H9 (cell line): ENCODE measurements around the gene VAV1. TPM values are rescaled to one million over a fixed set of nuclear protein-coding genes. Genes with fewer than 3 reads are reported as not detected.

ENCODE experiments used
- DNase-seq: peaks from one replicate; pipeline ENCODE4 v3.0.0-alpha.2; 2017
- H2AFZ ChIP-seq: one replicate; pipeline ENCODE4 v1.6.1; 2013; ENCODE audit warnings: mild to moderate bottlenecking, low read length, control low read depth, moderate library complexity
- H2AK5ac ChIP-seq: 2 replicates; pipeline ENCODE4 v1.6.1; 2013; ENCODE audit warnings: low read length, control low read depth, mixed read lengths; ENCODE audit not compliant: insufficient read length
- H2BK120ac ChIP-seq: one replicate; pipeline ENCODE4 v1.6.1; 2013; ENCODE audit warnings: low read depth, mild to moderate bottlenecking, low read length, control low read depth, inconsistent platforms; ENCODE audit not compliant: poor library complexity, severe bottlenecking
- H2BK12ac ChIP-seq: 2 replicates; pipeline ENCODE4 v1.6.1; 2013; ENCODE audit warnings: low read length, control low read depth, mixed read lengths, low read depth; ENCODE audit not compliant: insufficient read length
- H2BK15ac ChIP-seq: 2 replicates; pipeline ENCODE4 v1.6.1; 2013; ENCODE audit warnings: low read depth, low read length, control low read depth
- H2BK20ac ChIP-seq: one replicate; pipeline ENCODE4 v1.6.1; 2013; ENCODE audit warnings: low read depth, mild to moderate bottlenecking, low read length, control low read depth, inconsistent platforms; ENCODE audit not compliant: poor library complexity, severe bottlenecking
- H2BK5ac ChIP-seq: 2 replicates; pipeline ENCODE4 v1.6.1; 2013; ENCODE audit warnings: low read length, control low read depth, mixed read lengths; ENCODE audit not compliant: insufficient read length
- H3K14ac ChIP-seq: 2 replicates; pipeline ENCODE4 v1.6.1; 2013; ENCODE audit warnings: low read length, control low read depth; ENCODE audit not compliant: insufficient read depth
- H3K18ac ChIP-seq: 2 replicates; pipeline ENCODE4 v1.6.1; 2013; ENCODE audit warnings: low read depth, mild to moderate bottlenecking, mixed read lengths, low read length, control low read depth; ENCODE audit not compliant: insufficient read length
- H3K23ac ChIP-seq: 2 replicates; pipeline ENCODE4 v1.6.1; 2013; ENCODE audit warnings: low read length, control low read depth, mixed read lengths, low read depth; ENCODE audit not compliant: insufficient read length
- H3K23me2 ChIP-seq: 2 replicates; pipeline ENCODE4 v1.6.1; 2013; ENCODE audit warnings: low read depth, mild to moderate bottlenecking, mixed read lengths, low read length, control low read depth; ENCODE audit not compliant: insufficient read length, poor library complexity, severe bottlenecking
- H3K27ac ChIP-seq: 2 replicates; pipeline ENCODE4 v1.5.1; 2013; ENCODE audit warnings: low read length, control low read depth, mixed read lengths, low read depth; ENCODE audit not compliant: insufficient read length
- H3K27me3 ChIP-seq: 2 replicates; pipeline ENCODE4 v1.6.1; 2013; ENCODE audit warnings: low read length, control low read depth, inconsistent platforms; ENCODE audit not compliant: insufficient read depth
- H3K4ac ChIP-seq: 2 replicates; pipeline ENCODE4 v1.6.1; 2013; ENCODE audit warnings: low read depth, mild to moderate bottlenecking, control low read depth, inconsistent platforms, low read length, moderate library complexity
- H3K4me1 ChIP-seq: 2 replicates; pipeline ENCODE4 v1.6.1; 2013; ENCODE audit warnings: low read length, control low read depth, inconsistent platforms; ENCODE audit not compliant: insufficient read depth
- H3K4me2 ChIP-seq: 2 replicates; pipeline ENCODE4 v1.6.1; 2013; ENCODE audit warnings: low read length, control low read depth, mixed read lengths; ENCODE audit not compliant: insufficient read length, insufficient read depth
- H3K56ac ChIP-seq: 2 replicates; pipeline ENCODE4 v1.6.1; 2013; ENCODE audit warnings: low read depth, mild to moderate bottlenecking, mixed read lengths, low read length, control low read depth; ENCODE audit not compliant: insufficient read length
- H3K79me1 ChIP-seq: 2 replicates; pipeline ENCODE4 v1.6.1; 2013; ENCODE audit warnings: low read depth, mild to moderate bottlenecking, moderate library complexity, low read length, control low read depth, inconsistent platforms; ENCODE audit not compliant: insufficient read depth, poor library complexity, severe bottlenecking
- H3K79me2 ChIP-seq: 2 replicates; pipeline ENCODE4 v1.6.1; 2013; ENCODE audit warnings: low read length, control low read depth, inconsistent platforms; ENCODE audit not compliant: insufficient read depth
- H3K9ac ChIP-seq: 2 replicates; pipeline ENCODE4 v1.6.1; 2013; ENCODE audit warnings: low read length, control low read depth, mixed read lengths; ENCODE audit not compliant: insufficient read length; ENCODE audit errors: extremely low read depth
- H3K9me3 ChIP-seq: one replicate; pipeline ENCODE4 v1.6.1; 2013; ENCODE audit warnings: low read depth, low read length, inconsistent platforms; ENCODE audit not compliant: control insufficient read depth
- H3T11ph ChIP-seq: one replicate; pipeline ENCODE4 v1.6.1; 2013; ENCODE audit warnings: mild to moderate bottlenecking, low read length, control low read depth, inconsistent platforms
- H4K20me1 ChIP-seq: one replicate; pipeline ENCODE4 v1.6.1; 2013; ENCODE audit not compliant: control insufficient read depth, insufficient read length, insufficient read depth
- H4K5ac ChIP-seq: 2 replicates; pipeline ENCODE4 v1.6.1; 2013; ENCODE audit warnings: low read depth, mild to moderate bottlenecking, mixed read lengths, low read length, control low read depth; ENCODE audit not compliant: insufficient read length
- H4K8ac ChIP-seq: replicated peaks from 2 replicates; pipeline ENCODE4 v1.6.1; 2013; ENCODE audit warnings: low read length, control low read depth, mixed read lengths, low read depth; ENCODE audit not compliant: insufficient read length
- H4K91ac ChIP-seq: 2 replicates; pipeline ENCODE4 v1.6.1; 2013; ENCODE audit warnings: low read depth, mild to moderate bottlenecking, moderate library complexity, mixed read lengths, low read length, control low read depth; ENCODE audit not compliant: insufficient read length
- H3K27ac Mint-ChIP-seq, 3 experiments: 2 replicates in 2 of 3; 3 replicates in 1 of 3; pipeline ENCODE4 v1.8.0; 2020 to 2021; ENCODE audit warnings: mixed read lengths in 3 of 3, mild to moderate bottlenecking in 1 of 3, moderate library complexity in 1 of 3
- H3K27me3 Mint-ChIP-seq: 2 replicates; pipeline ENCODE4 v1.8.0; 2021; ENCODE audit warnings: low read depth, mild to moderate bottlenecking, moderate library complexity, mixed read lengths
- H3K36me3 Mint-ChIP-seq, 3 experiments: 2 replicates in 2 of 3; 3 replicates in 1 of 3; pipeline ENCODE4 v1.8.0; 2020 to 2021; ENCODE audit warnings: low read depth in 3 of 3, mixed read lengths in 3 of 3; ENCODE audit not compliant: insufficient read depth in 1 of 3
- H3K4me1 Mint-ChIP-seq, 2 experiments: 2 replicates each; pipeline ENCODE4 v1.8.0; 2020; ENCODE audit warnings: mixed read lengths in 2 of 2
- H3K4me3 Mint-ChIP-seq, 2 experiments: 2 replicates in 1 of 2; 3 replicates in 1 of 2; pipeline ENCODE4 v1.8.0; 2020 to 2021; ENCODE audit warnings: mild to moderate bottlenecking in 2 of 2, mixed read lengths in 2 of 2, moderate library complexity in 1 of 2
- H3K9me3 Mint-ChIP-seq, 2 experiments: 2 replicates in 1 of 2; 3 replicates in 1 of 2; pipeline ENCODE4 v1.8.0; 2020; ENCODE audit warnings: mild to moderate bottlenecking in 2 of 2, mixed read lengths in 2 of 2, moderate library complexity in 1 of 2
- WGBS: extraction: QIAGEN DNeasy Blood & Tissue Kit; methylation state at CpG from one replicate; pipeline ENCODE4 v1.1.7; 2013; ENCODE audit warnings: missing lambda C conversion rate, low lambda C conversion rate, mixed read lengths; ENCODE audit not compliant: insufficient read length; ENCODE audit errors: extremely low coverage; 5-methylcytosine and 5-hydroxymethylcytosine counted together
- total RNA-seq: library from RNA; stranded (reverse); gene quantifications from 2 replicates; pipeline ENCODE4 v1.2.1, GENCODE V29; 2021
- TF ChIP-seq, protein P1 (sequence below): fragments of 200-600 bp; sonication (generic); conservative IDR thresholded peaks from 3 replicates; pipeline ENCODE4 v1.8.0; 2021; ENCODE audit warnings: antibody characterized with exemption, mild to moderate bottlenecking

VAV1 gene
- total RNA-seq, 1 experiment from 2014 or later = 0.90 TPM

- Histone ChIP-seq H2AK5ac (no peak overlapping the region), H3K27ac (no peak overlapping the region), H2BK5ac (no peak overlapping the region), H2BK15ac (no peak overlapping the region), H3K9me3 (no peaks in the 10 kb centered on the region), H3K27me3 (no peaks in the 10 kb centered on the region), H3T11ph (no peak overlapping the region), H3K4me1 (no peaks in the 10 kb centered on the region; the same call in 1 of the 2 replicates), H2AFZ (no peak overlapping the region), H2BK20ac (no peak overlapping the region), H3K56ac (no peak overlapping the region), H3K23ac (no peak overlapping the region), H4K8ac (no peak overlapping the region), H4K20me1 (peaks cover 2% of the 10 kb centered on the region), H2BK12ac (no peak overlapping the region), H4K5ac (no peak overlapping the region), H3K4ac (no peak overlapping the region), H3K9ac (no peak overlapping the region), H3K18ac (no peak overlapping the region), H4K91ac (no peak overlapping the region), H2BK120ac (no peak overlapping the region), H3K23me2 (no peaks in the 10 kb centered on the region), H3K4me2 (no peak overlapping the region), H3K79me1 (no peaks in the 10 kb centered on the region), H3K14ac (no peak overlapping the region), H3K79me2 (no peaks in the 10 kb centered on the region)
- Mint-ChIP-seq H3K9me3 (peaks cover 0 to 2% of the 10 kb centered on the region in 2 experiments; a peak in 1 of 5 replicates), H3K4me3 (no peak overlapping the region), H3K4me1 (peaks cover 5 to 29% of the 10 kb centered on the region in 2 experiments), H3K27ac (peak overlapping the region; percentile 39 to 82 (median 70); a peak in 3 of 7 replicates), H3K36me3 (peaks cover 4 to 13% (median 12%) of the 10 kb centered on the region in 3 experiments; a peak in 6 of 7 replicates), H3K27me3 (no peaks in the 10 kb centered on the region; the same call in 1 of the 2 replicates)
- DNase-seq = no peak
- TF ChIP-seq, protein P1, sequence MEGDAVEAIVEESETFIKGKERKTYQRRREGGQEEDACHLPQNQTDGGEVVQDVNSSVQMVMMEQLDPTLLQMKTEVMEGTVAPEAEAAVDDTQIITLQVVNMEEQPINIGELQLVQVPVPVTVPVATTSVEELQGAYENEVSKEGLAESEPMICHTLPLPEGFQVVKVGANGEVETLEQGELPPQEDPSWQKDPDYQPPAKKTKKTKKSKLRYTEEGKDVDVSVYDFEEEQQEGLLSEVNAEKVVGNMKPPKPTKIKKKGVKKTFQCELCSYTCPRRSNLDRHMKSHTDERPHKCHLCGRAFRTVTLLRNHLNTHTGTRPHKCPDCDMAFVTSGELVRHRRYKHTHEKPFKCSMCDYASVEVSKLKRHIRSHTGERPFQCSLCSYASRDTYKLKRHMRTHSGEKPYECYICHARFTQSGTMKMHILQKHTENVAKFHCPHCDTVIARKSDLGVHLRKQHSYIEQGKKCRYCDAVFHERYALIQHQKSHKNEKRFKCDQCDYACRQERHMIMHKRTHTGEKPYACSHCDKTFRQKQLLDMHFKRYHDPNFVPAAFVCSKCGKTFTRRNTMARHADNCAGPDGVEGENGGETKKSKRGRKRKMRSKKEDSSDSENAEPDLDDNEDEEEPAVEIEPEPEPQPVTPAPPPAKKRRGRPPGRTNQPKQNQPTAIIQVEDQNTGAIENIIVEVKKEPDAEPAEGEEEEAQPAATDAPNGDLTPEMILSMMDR = no peak
- WGBS = no CpG with 5 or more reads among the region's 8 CpGs
These were observed 44.2 kb upstream of the VAV1 start for GRCh38 chr19:6728346-6728745.
